ENCODE results near the gene BLOC1S3. TPM values are rescaled to one million over a fixed set of nuclear protein-coding genes. Genes with fewer than 3 reads are reported as not detected.

Gene BLOC1S3
- total RNA-seq, 2 donors from 2014 or later = 5.0 to 5.6 TPM

- no peak for TF ChIP-seq CTCF (IDR thresholded peaks at IDR 0.05)
- no peaks in the 10 kb centered on the region for H3K9me3 ChIP-seq
- peak overlapping the region in 1 of 2 donors; percentile 41 for H3K4me3 ChIP-seq
- H3K27me3 ChIP-seq = peaks cover 0 to 11% of the 10 kb centered on the region in 2 donors
- H3K4me1 ChIP-seq = peaks cover 0 to 32% of the 10 kb centered on the region in 2 donors
- peak; percentile 61 for DNase-seq (ENCODE audit: low spot score)
- no peaks in the 10 kb centered on the region for H3K36me3 ChIP-seq
- H3K27ac ChIP-seq = peak overlapping the region in 1 of 2 donors; percentile 39
These were observed 25.9 kb upstream of the BLOC1S3 start for GRCh38 chr19:45152504-45153338.

- no peak for TF ChIP-seq CTCF (IDR thresholded peaks at IDR 0.05)
- H3K27ac ChIP-seq = peak overlapping the region in 1 of 2 donors; percentile 41
- H3K9me3 ChIP-seq = no peaks in the 10 kb centered on the region
- H3K27me3 ChIP-seq = peaks cover 0 to 11% of the 10 kb centered on the region in 2 donors
- DNase-seq (ENCODE audit: low spot score) = no peak
- no peaks in the 10 kb centered on the region for H3K36me3 ChIP-seq
- H3K4me1 ChIP-seq = peaks cover 0 to 32% of the 10 kb centered on the region in 2 donors
- H3K4me3 ChIP-seq = peak overlapping the region; percentile 2 to 41
These were observed 25.1 kb upstream of the BLOC1S3 start for GRCh38 chr19:45153339-45154063.

- Histone ChIP-seq H3K27ac (peak overlapping the region in 1 of 2 donors; percentile 41), H3K27me3 (peaks cover 0 to 11% of the 10 kb centered on the region in 2 donors), H3K4me3 (peak overlapping the region; percentile 2 to 41), H3K36me3 (no peaks in the 10 kb centered on the region), H3K4me1 (peaks cover 0 to 32% of the 10 kb centered on the region in 2 donors), H3K9me3 (no peaks in the 10 kb centered on the region)
- DNase-seq (ENCODE audit: low spot score) = peak; percentile 67
- TF ChIP-seq CTCF (IDR thresholded peaks at IDR 0.05) = no peak
These were observed 24.3 kb upstream of the BLOC1S3 start for GRCh38 chr19:45154064-45154827.

GRCh38 chr19:45156011-45156630, 22.5 kb upstream of the BLOC1S3 start:
- Histone ChIP-seq H3K4me3 (no peak overlapping the region), H3K27ac (no peak overlapping the region), H3K36me3 (no peaks in the 10 kb centered on the region), H3K9me3 (no peaks in the 10 kb centered on the region), H3K27me3 (peaks cover 0 to 11% of the 10 kb centered on the region in 2 donors), H3K4me1 (peaks cover 0 to 32% of the 10 kb centered on the region in 2 donors)
- DNase-seq (ENCODE audit: low spot score) = no peak
- no peak for TF ChIP-seq CTCF (IDR thresholded peaks at IDR 0.05)

GRCh38 chr19:45156751-45157150, 21.8 kb upstream of the BLOC1S3 start:
- DNase-seq (ENCODE audit: low spot score) = no peak
- H3K27me3 ChIP-seq = peaks cover 0 to 8% of the 10 kb centered on the region in 2 donors
- TF ChIP-seq CTCF (IDR thresholded peaks at IDR 0.05) = no peak

More at GRCh38 chr19:45156751-45157150, 21.8 kb upstream of the BLOC1S3 start:
- Histone ChIP-seq H3K9me3 (no peaks in the 10 kb centered on the region), H3K27ac (no peak overlapping the region), H3K36me3 (no peaks in the 10 kb centered on the region), H3K4me3 (no peak overlapping the region), H3K4me1 (peaks cover 0 to 30% of the 10 kb centered on the region in 2 donors)
